SW480 (cell line): ENCODE measurements around the gene HPCAL4.

Source experiments
- DNase-seq: peaks from one replicate; pipeline ENCODE4 v3.0.0-alpha.2; 2016; ENCODE audit warnings: low spot score

The HPCAL4 gene

GRCh38 chr1:39691383-39692151 lies at the start of gene HPCAL4:
TSS of gene HPCAL4 (minus strand) at chr1:39691433. CDS start at chr1:39684603, 6,830 bp downstream.
- DNase-seq, result peak; percentile 86

- peak; percentile 86 for DNase-seq
Observed at GRCh38 chr1:39738622-39739366, 47.6 kb upstream of the HPCAL4 start, which contains the start of gene PPIE. TSS of gene PPIE (plus strand) at chr1:39738882. CDS start at chr1:39738901, 19 bp downstream.

GRCh38 chr1:39737546-39738169 lies 46.4 kb upstream of the HPCAL4 start:
- no peak for DNase-seq

- peak; percentile 12 for DNase-seq
Observed at GRCh38 chr1:39735731-39736130, 44.5 kb upstream of the HPCAL4 start.

- DNase-seq, result no peak
Observed at GRCh38 chr1:39733161-39733560, 41.9 kb upstream of the HPCAL4 start.

GRCh38 chr1:39732730-39733129 lies 41.5 kb upstream of the HPCAL4 start:
- DNase-seq, result no peak

GRCh38 chr1:39729842-39730241 lies 38.6 kb upstream of the HPCAL4 start:
- DNase-seq, result no peak

- DNase-seq, result no peak
Observed at GRCh38 chr1:39729030-39729429, 37.8 kb upstream of the HPCAL4 start.

- no peak for DNase-seq
Observed at GRCh38 chr1:39727932-39728317, 36.7 kb upstream of the HPCAL4 start.

- DNase-seq, result no peak
Observed at GRCh38 chr1:39727221-39727931, 36.1 kb upstream of the HPCAL4 start.

- no peak for DNase-seq
Observed at GRCh38 chr1:39726600-39726999, 35.4 kb upstream of the HPCAL4 start.

- no peak for DNase-seq
Observed at GRCh38 chr1:39722495-39722894, 31.3 kb upstream of the HPCAL4 start.

GRCh38 chr1:39721664-39722063 lies 30.4 kb upstream of the HPCAL4 start:
- DNase-seq, result no peak

- DNase-seq, result peak; percentile 67
Observed at GRCh38 chr1:39720094-39720999, 29.1 kb upstream of the HPCAL4 start.

- no peak for DNase-seq
Observed at GRCh38 chr1:39717809-39718208, 26.6 kb upstream of the HPCAL4 start.

- DNase-seq, result no peak
Observed at GRCh38 chr1:39713557-39713956, 22.3 kb upstream of the HPCAL4 start.

- DNase-seq, result no peak
Observed at GRCh38 chr1:39711966-39712340, 20.7 kb upstream of the HPCAL4 start.

GRCh38 chr1:39711104-39711965 lies 20.1 kb upstream of the HPCAL4 start:
- DNase-seq, result no peak

GRCh38 chr1:39707506-39707905 lies 16.3 kb upstream of the HPCAL4 start:
- DNase-seq, result no peak

- DNase-seq, result no peak
Observed at GRCh38 chr1:39704757-39705156, 13.5 kb upstream of the HPCAL4 start.
